Measurements from ENCODE around the gene PAK1IP1.

DNA sequence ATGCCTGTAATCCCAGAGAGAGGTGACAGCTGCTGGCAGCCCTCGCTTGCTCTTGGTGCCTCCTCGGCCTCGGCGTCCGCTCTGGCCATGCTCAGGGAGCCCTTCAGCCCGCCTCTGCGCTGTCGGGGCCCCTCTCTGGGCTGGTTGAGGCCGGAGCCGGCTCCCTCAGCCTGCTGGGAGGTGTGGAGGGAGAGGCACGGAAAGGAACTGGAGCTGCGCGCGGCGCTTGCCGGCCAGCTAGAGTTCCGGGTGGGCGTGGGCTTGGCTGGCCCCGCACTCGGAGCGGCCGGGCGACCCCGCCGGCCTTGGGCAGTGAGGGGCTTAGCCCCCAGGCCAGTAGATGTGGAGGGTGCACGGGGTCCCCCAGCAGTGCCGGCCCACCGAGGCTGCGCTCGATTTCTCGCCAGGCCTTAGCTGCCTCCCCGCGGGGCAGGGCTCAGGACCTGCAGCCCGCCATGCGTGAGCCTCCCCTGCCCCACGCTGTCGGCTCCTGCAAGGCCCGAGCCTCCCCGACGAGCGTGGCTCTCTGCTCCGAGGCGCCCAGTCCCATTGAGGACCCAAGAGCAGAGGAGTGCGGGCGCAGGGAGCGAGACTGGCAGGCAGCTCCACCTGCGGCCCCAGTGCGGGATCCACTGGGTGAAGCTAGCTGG is 34.9 kb upstream of the PAK1IP1 start:
- TF ChIP-seq, protein P1, sequence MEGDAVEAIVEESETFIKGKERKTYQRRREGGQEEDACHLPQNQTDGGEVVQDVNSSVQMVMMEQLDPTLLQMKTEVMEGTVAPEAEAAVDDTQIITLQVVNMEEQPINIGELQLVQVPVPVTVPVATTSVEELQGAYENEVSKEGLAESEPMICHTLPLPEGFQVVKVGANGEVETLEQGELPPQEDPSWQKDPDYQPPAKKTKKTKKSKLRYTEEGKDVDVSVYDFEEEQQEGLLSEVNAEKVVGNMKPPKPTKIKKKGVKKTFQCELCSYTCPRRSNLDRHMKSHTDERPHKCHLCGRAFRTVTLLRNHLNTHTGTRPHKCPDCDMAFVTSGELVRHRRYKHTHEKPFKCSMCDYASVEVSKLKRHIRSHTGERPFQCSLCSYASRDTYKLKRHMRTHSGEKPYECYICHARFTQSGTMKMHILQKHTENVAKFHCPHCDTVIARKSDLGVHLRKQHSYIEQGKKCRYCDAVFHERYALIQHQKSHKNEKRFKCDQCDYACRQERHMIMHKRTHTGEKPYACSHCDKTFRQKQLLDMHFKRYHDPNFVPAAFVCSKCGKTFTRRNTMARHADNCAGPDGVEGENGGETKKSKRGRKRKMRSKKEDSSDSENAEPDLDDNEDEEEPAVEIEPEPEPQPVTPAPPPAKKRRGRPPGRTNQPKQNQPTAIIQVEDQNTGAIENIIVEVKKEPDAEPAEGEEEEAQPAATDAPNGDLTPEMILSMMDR (IDR thresholded peaks at IDR 0.05), result no peak
- no peak for TF ChIP-seq POLR2A (IDR thresholded peaks at IDR 0.05)
